HepG2 (cell line): ENCODE results near the gene B3GAT3. TPM values are rescaled to one million over a fixed set of nuclear protein-coding genes. Genes with fewer than 3 reads are reported as not detected.

ENCODE experiments used
- AGO1 ChIP-seq: fragments of 200-400 bp; formaldehyde crosslinking; IDR thresholded peaks from 2 replicates; pipeline ENCODE4 v1.6.1; 2017; ENCODE audit warnings: mild to moderate bottlenecking, low read depth, low read length, moderate library complexity; ENCODE audit not compliant: poor library complexity, severe bottlenecking
- KMT2B ChIP-seq: IDR thresholded peaks from 2 replicates; pipeline ENCODE4 v1.6.1; 2016; ENCODE audit warnings: missing genetic modification reagents, missing compliant biosample characterization
- RBFOX2 ChIP-seq: fragments of 200-400 bp; formaldehyde crosslinking; IDR thresholded peaks from 2 replicates; pipeline ENCODE4 v1.6.1; 2017; ENCODE audit warnings: low read depth, mild to moderate bottlenecking, low read length
- SALL2 ChIP-seq: sonication (generic); formaldehyde crosslinking; IDR thresholded peaks from 2 replicates; pipeline ENCODE4 v1.8.1; 2023; ENCODE audit warnings: mild to moderate bottlenecking, missing genetic modification reagents, inconsistent platforms
- SNRNP70 ChIP-seq: fragments of 200-400 bp; formaldehyde crosslinking; IDR thresholded peaks from 2 replicates; pipeline ENCODE4 v1.6.1; 2017; ENCODE audit warnings: mild to moderate bottlenecking, low read depth, low read length, moderate library complexity
- TAF15 ChIP-seq: fragments of 200-400 bp; formaldehyde crosslinking; IDR thresholded peaks from one replicate; pipeline ENCODE4 v1.6.1; 2018; ENCODE audit warnings: mild to moderate bottlenecking, low read depth, low read length; ENCODE audit not compliant: poor library complexity, severe bottlenecking
- ZNF546 ChIP-seq: sonication (generic); formaldehyde crosslinking; conservative IDR thresholded peaks from 2 replicates; pipeline ENCODE4 v1.8.1; 2023; ENCODE audit warnings: mild to moderate bottlenecking, missing genetic modification reagents
- polyA plus RNA-seq, 8 experiments: library from polyadenylated mRNA; depleted of rRNA in 3 of 8; stranded (reverse) in 7 of 8; unstranded in 1 of 8; fragments of >200 nt; fragmentation: Illumina TruSeq in 4 of 8; extraction: Trizol in 4 of 8; gene quantifications; 2 replicates each; pipeline versions ENCODE4 v1.2.1 to v1.2.3, GENCODE V29; 2011 to 2016; ENCODE audit warnings: low read depth in 4 of 8, missing spikeins in 1 of 8, mixed read lengths in 1 of 8; ENCODE audit not compliant: insufficient read depth in 1 of 8
- total RNA-seq, 5 experiments: library from RNA; depleted of rRNA; stranded (reverse); fragments of >200 nt; fragmentation: Illumina TruSeq; extraction: Trizol; gene quantifications; 2 replicates each; pipeline ENCODE4 v1.2.3, GENCODE V29; 2016; ENCODE audit warnings: low read depth in 1 of 5
- TF ChIP-seq, protein P1 (sequence below): sonication (generic); formaldehyde crosslinking; IDR thresholded peaks from 2 replicates; pipeline ENCODE4 v1.5.1; 2020; ENCODE audit warnings: mild to moderate bottlenecking, missing genetic modification reagents, borderline replicate concordance
- TF ChIP-seq, protein P2 (sequence below): sonication (generic); formaldehyde crosslinking; IDR thresholded peaks from 2 replicates; pipeline ENCODE4 v1.8.0; 2022; ENCODE audit warnings: missing genetic modification reagents, low read depth, mild to moderate bottlenecking, borderline replicate concordance
- TF ChIP-seq, protein P3 (sequence below): sonication (generic); formaldehyde crosslinking; IDR thresholded peaks from 2 replicates; pipeline ENCODE4 v1.4.0; 2020; ENCODE audit warnings: mild to moderate bottlenecking, missing genetic modification reagents
- TF ChIP-seq, protein P4 (sequence below): IDR thresholded peaks from 2 replicates; pipeline ENCODE4 v1.6.1; 2016; ENCODE audit warnings: missing genetic modification reagents, missing compliant biosample characterization
- TF ChIP-seq, protein P5 (sequence below): sonication (generic); formaldehyde crosslinking; IDR thresholded peaks from 2 replicates; pipeline ENCODE4 v1.8.0; 2022; ENCODE audit warnings: missing genetic modification reagents, mild to moderate bottlenecking, moderate library complexity, borderline replicate concordance
- TF ChIP-seq, protein P6 (sequence below): sonication (generic); formaldehyde crosslinking; IDR thresholded peaks from 2 replicates; pipeline ENCODE4 v1.9.0; 2022; ENCODE audit warnings: missing genetic modification reagents, mild to moderate bottlenecking, borderline replicate concordance

Gene B3GAT3
- total and polyA plus RNA-seq, 2 of the 13 experiments (the other 11 are each of a cell fraction or from before 2014, with no cell fraction given), result 21.3 to 26.1 TPM

DNA sequence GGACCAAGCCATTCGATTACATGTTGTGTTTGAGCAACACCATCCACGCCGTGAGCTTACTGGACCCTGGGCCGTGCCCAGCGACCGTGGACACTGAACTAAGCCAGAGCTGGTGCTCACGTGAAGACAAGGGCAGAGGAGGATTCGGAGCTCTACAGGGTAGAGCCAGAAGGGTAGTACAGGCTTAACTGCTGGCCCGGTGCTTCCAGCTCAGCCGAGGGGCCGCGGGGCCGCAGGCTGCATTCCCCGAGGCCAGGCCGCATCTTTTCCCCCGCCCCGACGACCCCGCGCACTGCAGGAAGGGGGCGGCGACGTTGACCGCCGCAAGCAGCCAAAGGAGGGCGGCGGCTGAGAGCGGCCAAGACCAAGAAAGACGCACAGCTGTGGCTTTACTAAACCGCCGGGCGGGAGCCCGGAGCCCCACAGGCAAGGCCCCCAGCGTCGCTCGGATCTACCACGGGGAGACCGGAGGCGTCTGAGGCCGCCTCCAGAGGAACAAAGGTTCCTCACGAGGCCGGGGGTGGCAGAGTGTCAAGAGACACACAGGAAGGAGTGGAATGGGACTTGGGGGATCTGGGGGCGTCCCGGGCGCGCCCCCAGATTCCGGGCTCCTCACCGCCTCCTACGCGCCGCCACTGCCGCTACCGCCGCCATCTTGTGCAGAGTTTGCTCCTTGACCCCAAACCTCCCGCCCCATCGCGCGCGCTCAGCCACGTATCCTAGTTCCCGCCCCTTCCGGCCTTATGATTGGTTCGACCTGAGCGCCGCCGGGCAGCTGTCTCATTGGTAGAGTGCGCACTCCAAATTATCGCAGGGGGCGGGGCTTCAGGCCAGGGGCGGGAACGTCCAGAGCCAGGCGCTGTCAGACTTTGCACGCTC, 24.4 kb upstream of the B3GAT3 start, which contains the start of gene GANAB (continued):
- TF ChIP-seq, protein P1, sequence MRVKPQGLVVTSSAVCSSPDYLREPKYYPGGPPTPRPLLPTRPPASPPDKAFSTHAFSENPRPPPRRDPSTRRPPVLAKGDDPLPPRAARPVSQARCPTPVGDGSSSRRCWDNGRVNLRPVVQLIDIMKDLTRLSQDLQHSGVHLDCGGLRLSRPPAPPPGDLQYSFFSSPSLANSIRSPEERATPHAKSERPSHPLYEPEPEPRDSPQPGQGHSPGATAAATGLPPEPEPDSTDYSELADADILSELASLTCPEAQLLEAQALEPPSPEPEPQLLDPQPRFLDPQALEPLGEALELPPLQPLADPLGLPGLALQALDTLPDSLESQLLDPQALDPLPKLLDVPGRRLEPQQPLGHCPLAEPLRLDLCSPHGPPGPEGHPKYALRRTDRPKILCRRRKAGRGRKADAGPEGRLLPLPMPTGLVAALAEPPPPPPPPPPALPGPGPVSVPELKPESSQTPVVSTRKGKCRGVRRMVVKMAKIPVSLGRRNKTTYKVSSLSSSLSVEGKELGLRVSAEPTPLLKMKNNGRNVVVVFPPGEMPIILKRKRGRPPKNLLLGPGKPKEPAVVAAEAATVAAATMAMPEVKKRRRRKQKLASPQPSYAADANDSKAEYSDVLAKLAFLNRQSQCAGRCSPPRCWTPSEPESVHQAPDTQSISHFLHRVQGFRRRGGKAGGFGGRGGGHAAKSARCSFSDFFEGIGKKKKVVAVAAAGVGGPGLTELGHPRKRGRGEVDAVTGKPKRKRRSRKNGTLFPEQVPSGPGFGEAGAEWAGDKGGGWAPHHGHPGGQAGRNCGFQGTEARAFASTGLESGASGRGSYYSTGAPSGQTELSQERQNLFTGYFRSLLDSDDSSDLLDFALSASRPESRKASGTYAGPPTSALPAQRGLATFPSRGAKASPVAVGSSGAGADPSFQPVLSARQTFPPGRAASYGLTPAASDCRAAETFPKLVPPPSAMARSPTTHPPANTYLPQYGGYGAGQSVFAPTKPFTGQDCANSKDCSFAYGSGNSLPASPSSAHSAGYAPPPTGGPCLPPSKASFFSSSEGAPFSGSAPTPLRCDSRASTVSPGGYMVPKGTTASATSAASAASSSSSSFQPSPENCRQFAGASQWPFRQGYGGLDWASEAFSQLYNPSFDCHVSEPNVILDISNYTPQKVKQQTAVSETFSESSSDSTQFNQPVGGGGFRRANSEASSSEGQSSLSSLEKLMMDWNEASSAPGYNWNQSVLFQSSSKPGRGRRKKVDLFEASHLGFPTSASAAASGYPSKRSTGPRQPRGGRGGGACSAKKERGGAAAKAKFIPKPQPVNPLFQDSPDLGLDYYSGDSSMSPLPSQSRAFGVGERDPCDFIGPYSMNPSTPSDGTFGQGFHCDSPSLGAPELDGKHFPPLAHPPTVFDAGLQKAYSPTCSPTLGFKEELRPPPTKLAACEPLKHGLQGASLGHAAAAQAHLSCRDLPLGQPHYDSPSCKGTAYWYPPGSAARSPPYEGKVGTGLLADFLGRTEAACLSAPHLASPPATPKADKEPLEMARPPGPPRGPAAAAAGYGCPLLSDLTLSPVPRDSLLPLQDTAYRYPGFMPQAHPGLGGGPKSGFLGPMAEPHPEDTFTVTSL (CRISPR knock-in tag), result peak; percentile 27; the same call in 1 of the 2 replicates
- TF ChIP-seq RBFOX2 (peak; percentile 98), KMT2B (CRISPR knock-in tag) (peak; percentile 66; the same call in 1 of the 2 replicates), TAF15 (peak; percentile 96), AGO1 (peak; percentile 84), SNRNP70 (no peak), ZNF546 (CRISPR knock-in tag) (no peak), SALL2 (peak; percentile 37; the same call in 1 of the 2 replicates)
- TF ChIP-seq, protein P2, sequence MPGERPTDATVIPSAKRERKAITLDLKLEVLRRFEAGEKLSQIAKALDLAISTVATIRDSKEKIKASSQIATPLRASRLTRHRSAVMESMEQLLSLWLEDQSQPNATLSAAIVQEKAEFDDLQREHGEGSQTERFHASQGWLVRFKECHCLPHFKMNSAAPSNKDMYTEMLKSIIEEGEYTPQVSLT (CRISPR knock-in tag), result no peak
- TF ChIP-seq, protein P3, sequence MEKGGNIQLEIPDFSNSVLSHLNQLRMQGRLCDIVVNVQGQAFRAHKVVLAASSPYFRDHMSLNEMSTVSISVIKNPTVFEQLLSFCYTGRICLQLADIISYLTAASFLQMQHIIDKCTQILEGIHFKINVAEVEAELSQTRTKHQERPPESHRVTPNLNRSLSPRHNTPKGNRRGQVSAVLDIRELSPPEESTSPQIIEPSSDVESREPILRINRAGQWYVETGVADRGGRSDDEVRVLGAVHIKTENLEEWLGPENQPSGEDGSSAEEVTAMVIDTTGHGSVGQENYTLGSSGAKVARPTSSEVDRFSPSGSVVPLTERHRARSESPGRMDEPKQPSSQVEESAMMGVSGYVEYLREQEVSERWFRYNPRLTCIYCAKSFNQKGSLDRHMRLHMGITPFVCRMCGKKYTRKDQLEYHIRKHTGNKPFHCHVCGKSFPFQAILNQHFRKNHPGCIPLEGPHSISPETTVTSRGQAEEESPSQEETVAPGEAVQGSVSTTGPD (CRISPR knock-in tag), result no peak
- TF ChIP-seq, protein P4, sequence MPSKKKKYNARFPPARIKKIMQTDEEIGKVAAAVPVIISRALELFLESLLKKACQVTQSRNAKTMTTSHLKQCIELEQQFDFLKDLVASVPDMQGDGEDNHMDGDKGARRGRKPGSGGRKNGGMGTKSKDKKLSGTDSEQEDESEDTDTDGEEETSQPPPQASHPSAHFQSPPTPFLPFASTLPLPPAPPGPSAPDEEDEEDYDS, result peak; percentile 90
- TF ChIP-seq, protein P5, sequence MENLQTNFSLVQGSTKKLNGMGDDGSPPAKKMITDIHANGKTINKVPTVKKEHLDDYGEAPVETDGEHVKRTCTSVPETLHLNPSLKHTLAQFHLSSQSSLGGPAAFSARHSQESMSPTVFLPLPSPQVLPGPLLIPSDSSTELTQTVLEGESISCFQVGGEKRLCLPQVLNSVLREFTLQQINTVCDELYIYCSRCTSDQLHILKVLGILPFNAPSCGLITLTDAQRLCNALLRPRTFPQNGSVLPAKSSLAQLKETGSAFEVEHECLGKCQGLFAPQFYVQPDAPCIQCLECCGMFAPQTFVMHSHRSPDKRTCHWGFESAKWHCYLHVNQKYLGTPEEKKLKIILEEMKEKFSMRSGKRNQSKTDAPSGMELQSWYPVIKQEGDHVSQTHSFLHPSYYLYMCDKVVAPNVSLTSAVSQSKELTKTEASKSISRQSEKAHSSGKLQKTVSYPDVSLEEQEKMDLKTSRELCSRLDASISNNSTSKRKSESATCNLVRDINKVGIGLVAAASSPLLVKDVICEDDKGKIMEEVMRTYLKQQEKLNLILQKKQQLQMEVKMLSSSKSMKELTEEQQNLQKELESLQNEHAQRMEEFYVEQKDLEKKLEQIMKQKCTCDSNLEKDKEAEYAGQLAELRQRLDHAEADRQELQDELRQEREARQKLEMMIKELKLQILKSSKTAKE, result no peak
- TF ChIP-seq, protein P6, sequence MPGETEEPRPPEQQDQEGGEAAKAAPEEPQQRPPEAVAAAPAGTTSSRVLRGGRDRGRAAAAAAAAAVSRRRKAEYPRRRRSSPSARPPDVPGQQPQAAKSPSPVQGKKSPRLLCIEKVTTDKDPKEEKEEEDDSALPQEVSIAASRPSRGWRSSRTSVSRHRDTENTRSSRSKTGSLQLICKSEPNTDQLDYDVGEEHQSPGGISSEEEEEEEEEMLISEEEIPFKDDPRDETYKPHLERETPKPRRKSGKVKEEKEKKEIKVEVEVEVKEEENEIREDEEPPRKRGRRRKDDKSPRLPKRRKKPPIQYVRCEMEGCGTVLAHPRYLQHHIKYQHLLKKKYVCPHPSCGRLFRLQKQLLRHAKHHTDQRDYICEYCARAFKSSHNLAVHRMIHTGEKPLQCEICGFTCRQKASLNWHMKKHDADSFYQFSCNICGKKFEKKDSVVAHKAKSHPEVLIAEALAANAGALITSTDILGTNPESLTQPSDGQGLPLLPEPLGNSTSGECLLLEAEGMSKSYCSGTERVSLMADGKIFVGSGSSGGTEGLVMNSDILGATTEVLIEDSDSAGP (CRISPR knock-in tag), result peak; percentile 53; the same call in 1 of the 2 replicates
